ENCODE data around the gene MUC21.

- TF ChIP-seq POLR2AphosphoS5 (IDR thresholded peaks at IDR 0.05; ENCODE audit: insufficient read depth, low read depth, low read length), result no peak
- TF ChIP-seq CTCF (IDR thresholded peaks at IDR 0.05; ENCODE audit: extremely low read depth in 1 of 2, insufficient read depth in 1 of 2, low read depth in 1 of 2, low read length in 2 of 2), result no peak
- TF ChIP-seq POLR2A (IDR thresholded peaks at IDR 0.05; ENCODE audit: low read depth, low read length), result no peak
- TF ChIP-seq MYC (IDR thresholded peaks at IDR 0.05; ENCODE audit: low read depth, low read length), result no peak
- TF ChIP-seq JUN (IDR thresholded peaks at IDR 0.05; ENCODE audit: borderline replicate concordance, insufficient read depth, insufficient read length, low read depth), result no peak
- TF ChIP-seq MAX (IDR thresholded peaks at IDR 0.05; ENCODE audit: insufficient read depth, insufficient read length), result no peak
- TF ChIP-seq EZH2 (IDR thresholded peaks at IDR 0.05; ENCODE audit: borderline replicate concordance, low read depth, low read length, severe bottlenecking), result no peak
- no peak for TF ChIP-seq GATA2 (IDR thresholded peaks at IDR 0.05; ENCODE audit: insufficient read depth, insufficient read length, low read depth, low read length)
- no peak for TF ChIP-seq FOS (IDR thresholded peaks at IDR 0.05; ENCODE audit: borderline replicate concordance, insufficient read depth, low read length)
These were observed 48.5 kb upstream of the MUC21 start for GRCh38 chr6:30935018-30935417.

All from endothelial cell of umbilical vein (primary cell).